Breast epithelium (tissue), 4 donors: ENCODE results near the gene PLPPR5. TPM values are rescaled to one million over a fixed set of nuclear protein-coding genes. Genes with fewer than 3 reads are reported as not detected.
A peak's percentile ranks its signal among the peaks of the same experiment; 100 is the strongest.

Experiments
- DNase-seq, 2 donors: peaks; one replicate each; pipeline ENCODE4 v3.0.0-alpha.2; 2019; ENCODE audit warnings: low spot score in 2 of 2
- H3K27ac ChIP-seq, 2 donors: fragments of 200-600 bp; sonication (generic) in 1 of 2; one replicate each; pipeline ENCODE4 v1.5.1; 2016 to 2019; ENCODE audit warnings: mild to moderate bottlenecking in 1 of 2
- H3K27me3 ChIP-seq, 2 donors: fragments of 200-600 bp; sonication (generic) in 1 of 2; one replicate each; pipeline versions ENCODE4 v1.5.1 to v1.6.0; 2017 to 2019; ENCODE audit warnings: control low read depth in 1 of 2, mild to moderate bottlenecking in 1 of 2
- H3K36me3 ChIP-seq: fragments of 200-600 bp; one replicate; pipeline ENCODE4 v1.5.1; 2019
- H3K4me1 ChIP-seq, 2 donors: fragments of 200-600 bp; sonication (generic); one replicate each; pipeline ENCODE4 v1.5.1; 2016 to 2019; ENCODE audit warnings: control low read depth in 1 of 2
- H3K4me3 ChIP-seq, 3 donors: fragments of 200-600 bp; sonication (generic); 1 replicate in 2 of 3; 2 replicates in 1 of 3; pipeline ENCODE4 v1.5.1; 2016 to 2019; ENCODE audit warnings: mild to moderate bottlenecking in 3 of 3, moderate library complexity in 2 of 3
- H3K9me3 ChIP-seq, 2 donors: fragments of 200-600 bp; sonication (generic) in 1 of 2; one replicate each; pipeline ENCODE4 v1.5.1; 2016 to 2019; ENCODE audit warnings: control low read depth in 1 of 2
- POLR2A ChIP-seq: fragments of 450-650 bp; IDR thresholded peaks from one replicate; pipeline ENCODE4 v1.6.1; 2016; ENCODE audit warnings: antibody characterized with exemption, mild to moderate bottlenecking, moderate library complexity
- POLR2AphosphoS5 ChIP-seq, 3 donors: sonication (generic); formaldehyde crosslinking; IDR thresholded peaks; one replicate each; pipeline ENCODE4 v1.6.1; 2017; ENCODE audit warnings: antibody characterized with exemption in 3 of 3
- intact Hi-C: fragments of 100-400 bp; cut with DNase I; formaldehyde crosslinking; loops from one replicate; pipeline ENCODE4 v1.15.1; 2023; ENCODE audit warnings: low total_unique reads
- total RNA-seq, 3 donors: library from RNA; depleted of rRNA; stranded (reverse); fragments of >200 nt; gene quantifications; one replicate each; pipeline ENCODE4 v1.1.0, GENCODE V29; 2016
- TF ChIP-seq, protein P1 (sequence below), 3 donors: fragments of 450-650 bp; IDR thresholded peaks; one replicate each; pipeline ENCODE4 v1.5.1; 2016 to 2017; ENCODE audit warnings: antibody characterized with exemption in 3 of 3, mild to moderate bottlenecking in 3 of 3, moderate library complexity in 3 of 3

PLPPR5 gene
- total RNA-seq, 3 donors from 2014 or later, result not detected

DNA sequence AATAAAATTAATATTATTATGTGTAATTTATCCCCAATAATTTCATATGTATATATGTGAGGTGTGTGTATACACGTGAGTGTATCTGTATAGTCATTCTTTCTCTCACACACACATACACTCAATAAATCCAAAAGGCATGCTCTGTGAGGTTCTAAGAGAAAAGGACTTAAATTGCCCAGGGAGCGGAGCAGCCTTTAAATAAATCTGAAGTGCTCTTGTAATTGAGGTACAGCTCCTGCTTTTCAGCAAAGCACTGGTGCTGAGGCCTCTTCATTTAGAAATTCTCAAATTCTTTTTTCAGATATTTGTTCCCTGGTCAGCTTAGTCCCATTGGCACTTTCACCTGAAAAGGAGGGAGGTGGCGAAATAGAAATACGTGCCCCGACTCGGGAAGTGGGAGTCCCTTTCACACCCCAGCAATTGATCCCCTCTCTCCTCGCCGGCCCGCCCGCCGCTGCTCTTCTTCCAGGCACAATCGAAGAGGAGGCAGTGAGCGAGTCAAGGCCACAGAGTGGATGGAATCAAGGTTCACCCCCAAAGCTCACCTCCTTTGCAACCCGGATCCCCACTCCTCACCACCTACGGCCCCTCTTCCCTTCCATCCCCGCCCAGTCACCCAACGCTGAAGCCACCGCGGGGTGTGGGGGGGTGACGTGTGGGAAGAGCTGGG lies 944 bp downstream of the PLPPR5 start:
- DNase-seq, result no peak
- Histone ChIP-seq H3K27me3 (peaks cover 0 to 35% of the 10 kb centered on the region in 2 donors), H3K27ac (no peak overlapping the region), H3K4me3 (peak overlapping the region in 1 of 3 donors; percentile 74), H3K4me1 (no peaks in the 10 kb centered on the region), H3K9me3 (no peaks in the 10 kb centered on the region), H3K36me3 (no peaks in the 10 kb centered on the region)
- TF ChIP-seq POLR2AphosphoS5 (IDR thresholded peaks at IDR 0.05) (no peak), POLR2A (no peak)
- TF ChIP-seq, protein P1, sequence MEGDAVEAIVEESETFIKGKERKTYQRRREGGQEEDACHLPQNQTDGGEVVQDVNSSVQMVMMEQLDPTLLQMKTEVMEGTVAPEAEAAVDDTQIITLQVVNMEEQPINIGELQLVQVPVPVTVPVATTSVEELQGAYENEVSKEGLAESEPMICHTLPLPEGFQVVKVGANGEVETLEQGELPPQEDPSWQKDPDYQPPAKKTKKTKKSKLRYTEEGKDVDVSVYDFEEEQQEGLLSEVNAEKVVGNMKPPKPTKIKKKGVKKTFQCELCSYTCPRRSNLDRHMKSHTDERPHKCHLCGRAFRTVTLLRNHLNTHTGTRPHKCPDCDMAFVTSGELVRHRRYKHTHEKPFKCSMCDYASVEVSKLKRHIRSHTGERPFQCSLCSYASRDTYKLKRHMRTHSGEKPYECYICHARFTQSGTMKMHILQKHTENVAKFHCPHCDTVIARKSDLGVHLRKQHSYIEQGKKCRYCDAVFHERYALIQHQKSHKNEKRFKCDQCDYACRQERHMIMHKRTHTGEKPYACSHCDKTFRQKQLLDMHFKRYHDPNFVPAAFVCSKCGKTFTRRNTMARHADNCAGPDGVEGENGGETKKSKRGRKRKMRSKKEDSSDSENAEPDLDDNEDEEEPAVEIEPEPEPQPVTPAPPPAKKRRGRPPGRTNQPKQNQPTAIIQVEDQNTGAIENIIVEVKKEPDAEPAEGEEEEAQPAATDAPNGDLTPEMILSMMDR (IDR thresholded peaks at IDR 0.05), result no peak
- intact Hi-C loops, result no loop called here

DNA sequence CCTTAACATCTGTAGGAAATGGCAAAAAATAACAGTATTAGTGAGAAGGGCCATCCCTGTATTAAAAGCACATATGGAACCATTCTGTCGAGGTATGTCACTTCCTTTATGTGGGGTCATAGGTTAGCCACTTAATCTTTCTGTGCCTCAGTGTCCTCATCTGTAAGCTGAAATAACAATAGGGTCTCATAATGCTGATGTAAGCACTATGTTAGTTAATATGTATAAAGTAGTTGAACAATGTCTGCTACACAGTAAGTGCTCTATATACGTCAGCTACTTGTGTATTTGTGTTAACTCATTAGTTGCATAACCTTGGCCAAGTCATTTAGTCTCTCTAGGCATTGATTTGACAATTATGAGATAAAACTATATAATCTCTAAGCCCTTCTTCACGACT lies 11.8 kb downstream of the PLPPR5 start:
- Histone ChIP-seq H3K36me3 (no peaks in the 10 kb centered on the region), H3K9me3 (no peaks in the 10 kb centered on the region), H3K4me1 (no peaks in the 10 kb centered on the region), H3K4me3 (no peak overlapping the region), H3K27ac (no peak overlapping the region), H3K27me3 (no peaks in the 10 kb centered on the region)
- DNase-seq, result no peak
- TF ChIP-seq POLR2A, result no peak
- TF ChIP-seq POLR2AphosphoS5 (IDR thresholded peaks at IDR 0.05), result no peak
- TF ChIP-seq, protein P1 (IDR thresholded peaks at IDR 0.05), result no peak
- intact Hi-C loops, result no loop called here

DNA sequence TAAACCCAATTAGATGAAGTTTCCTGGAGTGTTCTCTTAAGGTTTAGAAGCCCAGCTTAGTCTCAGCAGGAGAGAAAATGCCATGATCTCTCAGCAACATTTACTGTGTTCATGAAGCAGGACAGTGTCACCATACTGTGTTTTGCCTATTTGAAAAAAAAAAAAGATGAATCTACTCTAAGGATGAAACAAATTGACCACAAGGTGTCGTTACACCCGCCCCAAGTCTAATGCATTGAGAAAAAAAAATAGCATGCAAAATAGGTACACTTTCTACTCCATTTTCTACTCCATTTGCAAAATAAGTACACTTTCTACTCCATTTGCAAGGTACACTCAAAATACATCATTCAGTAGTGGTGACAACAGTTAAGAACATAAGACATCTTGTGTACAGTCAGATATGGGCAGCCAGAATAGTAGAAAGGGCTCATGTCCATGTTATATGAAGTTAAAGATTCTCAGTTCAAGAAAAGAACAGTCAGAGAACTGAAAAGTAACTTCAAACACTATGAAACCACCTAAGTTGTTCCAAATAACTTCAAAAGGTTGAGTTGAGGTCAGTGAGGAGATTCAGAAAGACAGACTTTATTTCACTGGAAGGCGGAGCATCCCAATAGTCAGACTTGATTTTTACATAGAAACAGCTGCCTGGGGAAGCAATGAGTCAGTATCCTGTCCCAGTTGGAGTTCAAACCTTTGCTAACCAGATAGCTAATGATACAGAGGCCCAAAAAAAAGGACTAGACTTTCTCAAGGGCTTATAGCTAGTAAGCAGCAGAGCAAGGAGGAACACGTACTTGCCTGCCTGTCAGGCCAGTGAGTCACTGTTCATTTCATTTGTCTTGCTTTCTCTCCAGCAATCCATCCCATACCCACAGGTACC lies 13.3 kb downstream of the PLPPR5 start:
- Histone ChIP-seq H3K9me3 (no peaks in the 10 kb centered on the region), H3K27ac (no peak overlapping the region), H3K4me1 (no peaks in the 10 kb centered on the region), H3K36me3 (no peaks in the 10 kb centered on the region), H3K27me3 (no peaks in the 10 kb centered on the region), H3K4me3 (no peak overlapping the region)
- intact Hi-C loops, result no loop called here
- TF ChIP-seq, protein P1 (IDR thresholded peaks at IDR 0.05), result no peak
- TF ChIP-seq POLR2AphosphoS5 (IDR thresholded peaks at IDR 0.05), result no peak
- no peak for TF ChIP-seq POLR2A
- DNase-seq, result no peak

DNA sequence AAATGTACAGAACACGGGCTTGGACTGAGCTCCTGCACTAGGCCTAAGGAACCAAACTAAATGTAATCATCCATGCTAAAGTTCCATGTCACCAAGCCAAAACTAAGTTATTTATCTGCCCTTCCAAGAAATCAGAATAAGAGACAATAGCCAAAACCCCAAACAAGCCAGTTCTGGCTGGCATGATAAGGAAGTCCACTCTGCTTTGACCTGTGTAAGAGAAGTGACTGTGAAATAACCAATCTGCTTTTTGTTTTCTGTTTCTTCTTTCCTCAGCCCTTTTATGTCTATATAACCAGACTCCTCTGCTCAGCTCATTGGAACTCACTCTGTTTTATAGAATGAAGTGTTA lies 15.1 kb downstream of the PLPPR5 start:
- Histone ChIP-seq H3K9me3 (no peaks in the 10 kb centered on the region), H3K27ac (no peak overlapping the region), H3K4me1 (no peaks in the 10 kb centered on the region), H3K4me3 (no peak overlapping the region), H3K27me3 (no peaks in the 10 kb centered on the region), H3K36me3 (no peaks in the 10 kb centered on the region)
- intact Hi-C loops, result no loop called here
- no peak for DNase-seq
- no peak for TF ChIP-seq POLR2AphosphoS5 (IDR thresholded peaks at IDR 0.05)
- no peak for TF ChIP-seq POLR2A
- TF ChIP-seq, protein P1 (IDR thresholded peaks at IDR 0.05), result no peak
